ENCODE results near the gene KCNN4.
"Not testable (repeated sequence)": the region's sequence is repeated elsewhere in the genome, so short reads cannot be mapped to it uniquely, and the experiment has no call there.

Gene KCNN4

GRCh38 chr19:43778651-43779050, 2.1 kb downstream of the KCNN4 start:
- H3K4me3 ChIP-seq: peak overlapping the region in 5 of 7 experiments; percentile 14 to 47 (median 18)

GRCh38 chr19:43777163-43777695, 3.5 kb downstream of the KCNN4 start:
- H3K27ac ChIP-seq: peak overlapping the region in 17 of 21 experiments; percentile 7 to 86 (median 61)
- H3K4me3 ChIP-seq: no peak overlapping the region

More at GRCh38 chr19:43778651-43779050, 2.1 kb downstream of the KCNN4 start:
- H3K27ac ChIP-seq: peak overlapping the region in 18 of 21 experiments; percentile 5 to 86 (median 69)

DNA sequence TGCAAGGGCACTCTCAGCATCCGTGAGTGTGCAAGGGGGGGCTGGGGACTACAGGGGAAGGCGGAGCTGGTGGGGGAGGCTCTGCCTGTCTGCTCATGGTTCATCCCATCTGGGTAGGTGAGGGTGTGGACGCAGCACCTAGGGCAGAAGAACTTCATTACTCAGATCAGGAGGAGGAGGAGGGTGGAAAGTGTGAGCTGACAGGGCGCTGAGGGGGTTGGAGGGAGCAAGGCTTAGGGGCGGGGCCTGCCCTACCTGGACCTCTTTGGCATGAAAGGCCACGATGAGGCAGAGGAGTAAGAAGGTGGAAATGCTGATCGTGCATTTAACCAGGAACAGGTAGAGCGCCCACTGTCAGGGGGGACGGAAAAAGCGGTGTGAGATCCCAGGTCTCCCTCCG, 4.5 kb downstream of the KCNN4 start:
- Histone ChIP-seq H3K4me3 (no peak overlapping the region), H3K27ac (peak overlapping the region in 5 of 21 experiments; percentile 36 to 61 (median 48))

GRCh38 chr19:43775299-43775890, 5.4 kb downstream of the KCNN4 start:
- H3K27ac ChIP-seq: peak overlapping the region in 1 of 21 experiments; percentile 31
- no peak overlapping the region for H3K4me3 ChIP-seq

- not testable (repeated sequence) for H3K4me3 ChIP-seq
Measured at GRCh38 chr19:43774940-43775258, 5.9 kb downstream of the KCNN4 start.

GRCh38 chr19:43774103-43774939, 6.5 kb downstream of the KCNN4 start:
- no peak overlapping the region for H3K4me3 ChIP-seq

More at GRCh38 chr19:43774940-43775258, 5.9 kb downstream of the KCNN4 start:
- H3K27ac ChIP-seq: peak overlapping the region in 2 of 21 experiments; percentile 6 to 31

GRCh38 chr19:43773725-43774102, 7.1 kb downstream of the KCNN4 start:
- Histone ChIP-seq H3K4me3 (no peak overlapping the region), H3K27ac (no peak overlapping the region)

More at GRCh38 chr19:43774103-43774939, 6.5 kb downstream of the KCNN4 start:
- peak overlapping the region in 3 of 21 experiments; percentile 6 to 47 (median 31) for H3K27ac ChIP-seq

GRCh38 chr19:43769256-43769655, 11.5 kb downstream of the KCNN4 start:
- Histone ChIP-seq H3K27ac (peak overlapping the region in 1 of 21 experiments; percentile 51), H3K4me3 (no peak overlapping the region)

DNA sequence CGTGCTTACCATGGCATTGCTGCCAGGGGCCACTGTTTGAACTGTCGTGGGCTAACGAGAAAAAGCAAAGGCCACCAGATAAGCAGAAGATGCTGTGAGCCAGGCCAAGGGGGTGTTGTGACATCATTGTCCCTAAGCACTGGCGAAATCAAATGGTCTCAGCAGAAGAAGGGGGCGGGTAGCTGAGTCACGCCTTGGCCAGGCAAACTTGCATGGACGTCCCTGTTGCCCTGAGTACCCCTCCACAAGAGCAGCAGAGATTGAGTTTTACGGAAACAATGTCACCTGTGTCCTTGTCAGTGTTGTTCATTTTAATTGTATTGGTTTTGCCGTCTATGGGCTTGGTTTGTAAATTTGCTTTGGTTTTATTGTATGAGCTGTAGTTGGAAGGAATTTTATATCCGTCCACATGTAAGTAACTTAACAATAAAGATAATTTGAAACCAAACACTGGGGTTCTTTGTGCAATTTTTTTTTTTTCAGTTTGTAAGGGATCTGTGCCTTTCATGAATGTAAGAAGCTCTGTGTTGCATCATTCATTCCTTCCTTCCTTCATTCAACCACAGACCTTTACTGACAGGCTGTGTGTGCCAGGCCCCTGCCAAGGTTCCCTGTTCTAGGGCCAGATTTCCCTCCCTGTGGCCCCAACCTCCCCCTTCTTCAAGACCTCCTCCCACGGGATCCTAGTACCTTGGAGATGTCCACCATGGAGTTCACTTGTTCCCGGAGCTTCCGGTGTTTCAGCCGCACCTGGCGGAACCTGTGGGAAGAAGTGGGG, 12.3 kb downstream of the KCNN4 start:
- Histone ChIP-seq H3K27ac (peak overlapping the region in 4 of 21 experiments; percentile 18 to 74 (median 42)), H3K4me3 (no peak overlapping the region)

- Histone ChIP-seq H3K27ac (peak overlapping the region in 6 of 21 experiments; percentile 0 to 89 (median 30)), H3K4me3 (no peak overlapping the region)
Measured at GRCh38 chr19:43767818-43768217, 13.0 kb downstream of the KCNN4 start.

DNA sequence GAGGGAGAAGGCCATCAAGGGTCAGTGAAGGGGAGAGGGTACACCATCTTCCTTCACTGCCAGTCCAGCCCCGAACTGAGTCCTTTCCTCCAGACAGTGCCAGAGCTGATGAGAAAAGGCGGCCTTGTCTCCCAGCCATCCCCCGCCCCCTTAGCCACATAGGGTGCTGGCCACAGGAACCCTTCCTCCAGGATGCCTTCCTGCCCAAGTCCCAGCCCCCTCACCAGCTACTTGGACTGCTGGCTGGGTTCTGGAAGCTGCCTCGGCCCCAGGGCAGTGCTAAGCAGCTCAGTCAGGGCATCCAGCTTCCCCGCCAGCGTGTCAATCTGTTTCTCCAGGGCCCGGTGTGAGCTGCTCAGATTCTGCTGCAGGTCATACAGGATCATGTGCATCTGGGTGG, 13.5 kb downstream of the KCNN4 start:
- no peak overlapping the region for H3K4me3 ChIP-seq
- peak overlapping the region in 9 of 21 experiments; percentile 43 to 89 (median 82) for H3K27ac ChIP-seq

DNA sequence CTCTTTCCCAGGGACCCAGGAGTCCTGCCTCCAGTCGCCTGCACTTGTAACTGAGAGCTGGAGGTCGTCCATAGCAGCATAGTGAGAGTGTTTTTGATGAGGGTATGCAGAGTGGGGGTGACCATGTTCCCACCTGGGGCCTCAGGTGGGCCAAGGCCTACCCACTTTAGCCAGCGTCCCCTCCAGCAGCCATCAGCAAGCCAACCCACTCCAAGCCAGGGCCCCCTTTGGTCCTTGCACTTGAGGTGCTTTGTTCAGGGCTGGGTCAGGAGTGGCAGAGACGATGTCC, 14.1 kb downstream of the KCNN4 start:
- Histone ChIP-seq H3K4me3 (no peak overlapping the region), H3K27ac (peak overlapping the region in 14 of 21 experiments; percentile 2 to 89 (median 82))

DNA sequence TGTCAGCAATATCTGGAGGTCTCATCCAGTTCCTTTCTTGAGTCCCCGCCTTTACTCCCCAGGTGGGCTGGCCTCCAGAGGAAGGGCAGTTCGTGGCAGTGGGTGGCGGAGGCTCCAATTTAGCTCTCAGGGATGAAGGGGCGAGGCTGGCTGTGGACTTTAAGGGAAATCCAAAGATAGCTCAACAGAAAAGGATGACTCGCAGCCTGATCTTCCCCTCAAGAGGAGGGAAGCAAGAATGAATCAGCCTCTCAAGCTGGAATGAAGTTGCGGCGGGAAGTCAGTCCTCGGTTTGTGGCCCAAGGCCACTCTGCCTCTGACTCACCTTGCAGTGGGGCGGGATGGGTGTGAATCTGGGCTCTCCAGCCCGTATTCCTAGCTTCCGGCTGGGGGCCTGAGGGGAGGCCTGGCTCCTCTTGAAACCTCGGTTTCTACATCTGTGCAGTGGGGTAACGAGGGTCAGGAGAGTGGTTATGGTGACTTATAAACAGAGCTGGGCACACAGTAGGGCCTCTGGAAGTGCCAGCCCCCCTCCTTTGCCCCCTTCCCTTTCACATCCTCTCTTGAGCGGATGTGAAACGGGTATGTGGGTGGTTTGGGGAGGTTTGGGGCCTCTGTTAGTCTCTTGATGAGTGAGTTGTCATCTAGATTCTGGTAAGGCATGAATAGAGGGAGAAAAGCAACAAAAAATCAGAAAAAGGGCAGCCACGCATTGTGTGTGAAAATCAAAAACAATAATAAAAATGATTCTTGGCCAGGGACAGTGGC, 15.5 kb downstream of the KCNN4 start:
- Histone ChIP-seq H3K27ac (peak overlapping the region in 20 of 21 experiments; percentile 52 to 89 (median 77)), H3K4me3 (no peak overlapping the region)

DNA sequence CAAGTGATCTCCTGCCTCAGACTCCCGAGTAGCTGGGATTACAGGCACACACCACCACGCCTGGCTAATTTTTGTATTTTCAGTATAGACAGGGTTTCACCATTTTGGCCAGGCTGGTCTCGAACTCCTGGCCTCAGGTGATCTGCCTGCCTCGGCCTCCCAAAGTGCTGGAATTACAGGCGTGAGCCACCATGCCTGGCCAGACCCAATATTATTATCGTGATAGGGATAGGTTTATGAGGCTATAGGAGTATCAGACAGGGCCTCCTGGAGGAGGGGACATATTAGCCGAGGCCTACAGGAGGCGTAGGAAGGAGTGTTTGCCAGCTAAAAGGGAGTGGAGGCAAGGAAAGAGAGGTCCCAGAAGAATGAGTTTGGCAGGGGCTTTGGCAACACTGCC, 16.1 kb downstream of the KCNN4 start:
- H3K27ac ChIP-seq: peak overlapping the region in 20 of 21 experiments; percentile 51 to 89 (median 77)

DNA sequence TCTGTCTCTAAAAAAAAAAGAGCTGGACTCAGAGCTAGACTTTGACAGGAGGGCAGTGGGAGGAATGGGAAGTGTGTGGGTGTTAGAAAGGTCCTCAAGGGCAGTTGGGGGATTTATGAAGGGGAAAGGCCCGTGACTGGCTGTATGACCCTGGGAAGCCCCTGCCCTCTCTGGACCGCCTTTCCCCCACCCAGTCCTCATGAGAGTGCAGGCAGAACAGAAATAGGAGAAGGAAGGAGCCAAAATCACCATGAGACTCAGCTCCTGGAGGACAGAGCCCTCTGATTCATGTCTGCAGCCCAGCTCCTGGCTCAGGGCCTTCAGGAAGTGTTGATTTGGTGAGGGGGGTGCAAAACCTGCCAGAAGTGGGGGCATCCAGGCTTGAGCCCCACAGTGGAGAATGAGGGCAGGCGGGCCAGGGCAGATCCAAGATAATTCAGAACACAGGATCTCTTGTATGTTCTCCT, 17.3 kb downstream of the KCNN4 start:
- H3K4me3 ChIP-seq: no peak overlapping the region
- H3K27ac ChIP-seq: peak overlapping the region in 17 of 21 experiments; percentile 18 to 88 (median 52)

More for the DNA sequence above, 16.1 kb downstream of the KCNN4 start:
- not testable (repeated sequence) for H3K4me3 ChIP-seq

GRCh38 chr19:43762814-43763213, 18.0 kb downstream of the KCNN4 start:
- Histone ChIP-seq H3K4me3 (no peak overlapping the region), H3K27ac (peak overlapping the region in 6 of 21 experiments; percentile 17 to 73 (median 56))

DNA sequence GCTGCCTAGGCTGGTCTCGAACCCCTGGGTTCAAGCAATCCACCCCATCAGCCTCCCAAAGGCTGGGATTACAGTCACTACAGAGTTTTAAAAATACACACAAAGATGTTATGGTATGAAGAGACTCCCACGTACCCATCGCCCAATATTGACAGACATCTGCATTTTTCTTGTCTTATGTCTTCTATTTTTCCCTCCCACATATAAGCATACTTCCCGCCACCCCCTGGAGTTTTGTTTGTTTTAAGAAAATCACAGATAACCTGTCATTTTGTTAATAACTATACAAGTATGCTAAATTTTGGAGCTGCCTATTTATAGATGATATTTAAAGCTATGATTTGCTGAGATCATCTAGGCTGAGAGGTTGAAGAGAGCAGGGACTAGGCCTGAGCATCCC, 19.8 kb downstream of the KCNN4 start:
- no peak overlapping the region for H3K4me3 ChIP-seq
- peak overlapping the region in 2 of 21 experiments; percentile 5 to 39 for H3K27ac ChIP-seq

- peak overlapping the region in 13 of 21 experiments; percentile 28 to 93 (median 62) for H3K27ac ChIP-seq
- no peak overlapping the region for H3K4me3 ChIP-seq
Measured at GRCh38 chr19:43759515-43759914, 21.3 kb downstream of the KCNN4 start.

- Histone ChIP-seq H3K4me3 (peak overlapping the region; percentile 47 to 72 (median 63)), H3K27ac (peak overlapping the region; percentile 44 to 99 (median 94))
Measured at GRCh38 chr19:43755256-43755801, 25.4 kb downstream of the KCNN4 start.
